GM21786 (cell line): Measurements from ENCODE around the gene ERC2.

Experiments
- ATAC-seq: cut with Tn5 transposase; IDR thresholded peaks from one replicate; pipeline ENCODE4 v1.9.1; 2021; ENCODE audit not compliant: unreplicated experiment

Gene ERC2

DNA sequence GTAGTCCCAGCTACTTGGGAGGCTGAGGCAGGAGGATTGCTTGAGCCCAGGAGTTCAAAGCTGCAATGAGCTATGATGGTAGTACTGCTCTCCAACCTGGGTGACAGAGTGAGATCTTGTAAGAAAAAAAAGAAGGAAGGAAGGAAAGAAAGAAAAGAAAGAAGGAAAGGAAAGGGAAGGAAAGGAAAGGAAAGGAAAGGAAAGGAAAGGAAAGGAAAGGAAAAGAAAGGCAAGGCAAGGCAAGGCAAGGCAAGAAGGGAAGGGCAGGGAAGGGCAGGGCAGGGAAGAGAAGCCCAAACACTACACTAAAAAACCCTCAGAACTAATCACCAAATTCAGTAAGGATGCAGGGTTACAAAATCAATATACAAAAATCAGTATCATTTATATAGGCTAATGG, 341.6 kb downstream of the ERC2 start:
- ATAC-seq = no peak

DNA sequence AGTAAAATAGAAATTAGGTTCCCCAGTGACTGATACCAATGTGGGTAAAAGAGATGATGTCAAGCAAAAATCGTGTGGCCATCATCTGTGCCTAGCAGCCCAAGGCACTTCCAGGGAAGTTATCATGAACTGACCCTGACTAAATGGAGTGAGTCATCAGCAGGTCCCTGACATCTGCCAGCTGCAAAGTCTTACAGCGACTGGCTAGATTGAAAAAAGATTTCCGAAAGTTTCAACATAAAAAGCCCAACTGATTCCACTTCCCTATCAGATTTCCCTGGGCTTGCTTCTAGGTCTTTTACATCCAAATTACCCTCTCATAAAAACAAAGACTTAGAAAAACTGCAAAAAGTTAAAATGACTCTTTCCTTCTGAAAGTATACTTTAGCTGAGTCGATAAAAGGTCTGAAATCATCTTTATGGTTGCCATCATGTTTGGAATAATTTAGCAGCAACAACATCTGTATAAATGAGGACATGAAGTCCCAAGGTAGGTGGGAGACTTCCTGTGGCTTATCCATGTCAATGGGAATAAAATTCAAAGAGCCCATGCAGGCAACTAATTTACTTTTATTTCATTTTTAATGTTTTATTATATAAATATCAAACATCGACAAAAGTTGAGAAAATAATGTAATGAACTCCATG, 342.8 kb downstream of the ERC2 start:
- no peak for ATAC-seq

DNA sequence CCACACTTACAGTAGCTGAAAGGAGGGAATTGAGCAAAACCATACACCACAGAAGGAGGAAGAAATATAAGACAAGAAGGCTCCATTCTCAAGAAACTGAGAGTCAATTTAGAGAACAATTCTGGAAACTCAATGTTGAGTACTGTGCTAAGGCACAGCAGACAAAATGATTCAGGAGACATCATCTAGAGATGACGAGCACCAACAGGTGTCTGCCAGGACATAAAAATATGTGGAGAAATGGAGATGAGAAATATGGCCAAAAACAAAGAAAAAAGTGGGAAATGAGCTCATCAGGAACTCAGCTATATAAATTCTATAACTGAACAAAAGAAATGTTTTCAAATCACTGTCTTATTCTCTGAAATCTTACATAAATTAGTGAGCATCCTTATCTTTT, 343.7 kb downstream of the ERC2 start:
- no peak for ATAC-seq

DNA sequence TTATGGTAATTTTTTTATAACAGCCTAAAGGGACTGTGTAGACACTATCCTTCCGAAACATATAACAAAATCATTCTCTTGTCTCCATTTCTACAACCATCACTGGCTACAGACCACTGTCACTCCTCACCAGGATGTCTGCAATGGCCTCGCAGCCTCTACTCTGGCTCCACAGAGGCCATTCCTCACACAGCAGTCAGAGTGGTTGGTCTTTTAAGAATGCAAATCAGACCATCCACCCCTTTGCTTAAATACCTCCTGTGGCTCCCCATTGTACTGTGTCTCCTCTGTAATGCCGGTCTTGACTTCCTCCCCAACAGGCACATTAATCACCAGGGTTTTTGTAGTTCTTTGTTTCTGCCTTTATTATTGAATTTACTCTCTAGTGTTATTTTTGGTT, 344.8 kb downstream of the ERC2 start:
- no peak for ATAC-seq

DNA sequence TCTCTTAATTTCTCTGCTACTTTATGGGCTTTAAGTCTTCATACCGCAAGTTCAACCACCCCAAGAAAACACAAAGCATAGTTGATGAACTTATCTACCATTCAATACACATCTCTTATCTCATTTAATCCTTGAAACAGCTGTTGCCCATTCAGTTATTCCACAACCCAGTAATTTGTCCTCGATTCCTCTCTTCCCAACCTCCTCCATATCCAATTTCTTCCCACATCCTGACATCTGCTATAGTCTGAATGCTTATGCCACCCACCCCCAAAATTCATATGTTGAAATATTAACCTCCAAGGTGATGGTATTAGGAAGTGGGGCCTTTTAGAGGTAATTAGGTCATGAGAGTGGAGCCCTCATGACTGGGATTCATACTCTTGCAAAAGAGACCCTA, 345.4 kb downstream of the ERC2 start:
- no peak for ATAC-seq

DNA sequence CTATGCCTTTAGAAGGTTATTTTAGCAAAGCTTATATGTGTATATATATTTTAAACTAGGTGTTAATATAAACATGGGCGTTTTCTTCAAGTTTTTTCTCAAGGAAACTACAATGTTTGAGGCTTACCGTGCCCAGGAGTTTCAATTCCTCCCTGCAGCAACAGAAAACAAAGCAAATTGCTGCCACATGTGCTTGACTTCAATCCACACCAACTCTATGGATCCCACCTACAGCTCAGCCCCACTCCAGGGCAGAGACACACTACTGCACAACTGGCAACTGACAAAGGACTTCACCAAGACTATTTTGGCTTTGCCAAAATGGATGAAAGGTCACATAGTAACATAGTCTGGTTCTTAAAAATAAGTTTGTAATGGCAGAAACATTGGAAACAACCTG, 346.6 kb downstream of the ERC2 start:
- no peak for ATAC-seq

DNA sequence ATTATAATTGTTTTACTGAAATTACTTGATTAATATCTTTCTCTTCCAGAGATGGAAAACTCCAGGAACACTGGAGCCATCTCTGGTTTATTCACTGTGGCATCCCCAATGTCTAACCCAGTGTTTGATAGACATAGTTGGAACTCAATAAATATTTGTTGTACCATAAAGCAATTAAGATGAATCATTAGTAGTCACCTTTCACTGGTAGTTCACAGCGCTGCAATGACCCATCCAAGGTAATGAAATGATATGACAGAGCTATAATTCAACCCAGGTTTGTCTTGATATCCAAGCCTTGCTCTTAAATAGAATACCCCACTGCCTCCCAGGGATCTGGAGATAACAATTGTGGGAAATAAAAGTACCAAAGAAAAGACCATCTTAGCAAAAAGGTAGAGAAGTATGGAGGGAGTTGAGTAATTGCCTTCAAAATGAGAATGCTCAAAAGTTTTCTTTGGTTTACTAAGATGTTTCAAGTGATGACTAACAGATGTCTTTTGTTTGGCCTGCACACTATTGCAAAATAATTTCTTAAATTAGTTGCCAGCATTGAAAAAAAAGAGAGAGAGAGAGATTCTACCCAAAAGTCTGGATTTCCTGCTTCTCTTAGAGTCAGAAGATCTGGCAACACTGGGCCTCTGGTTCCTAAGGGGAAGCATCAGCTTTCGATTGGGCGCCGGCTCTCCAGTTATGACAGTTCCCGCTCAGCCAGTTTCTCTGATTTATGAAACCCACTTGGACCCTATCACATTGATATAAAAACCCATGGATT, 348.5 kb downstream of the ERC2 start:
- no peak for ATAC-seq

DNA sequence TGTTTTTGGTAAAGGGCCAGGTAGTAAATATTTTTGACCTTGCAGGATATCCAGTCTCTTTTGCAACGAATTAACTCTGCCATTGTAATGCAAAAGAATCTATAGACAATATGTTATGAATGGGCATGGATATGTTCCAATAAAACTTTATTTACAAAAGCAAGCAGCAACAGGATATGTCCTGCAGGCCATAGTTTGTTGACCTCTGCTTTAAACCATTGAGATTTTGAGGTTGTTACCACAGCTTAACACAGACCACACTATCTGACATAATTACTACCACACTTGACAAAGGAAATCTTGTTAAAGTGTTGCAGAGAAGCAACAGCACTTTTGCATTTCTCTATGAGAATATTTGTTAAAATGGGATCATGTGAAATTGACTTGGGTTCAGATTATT, 349.3 kb downstream of the ERC2 start:
- ATAC-seq = no peak

DNA sequence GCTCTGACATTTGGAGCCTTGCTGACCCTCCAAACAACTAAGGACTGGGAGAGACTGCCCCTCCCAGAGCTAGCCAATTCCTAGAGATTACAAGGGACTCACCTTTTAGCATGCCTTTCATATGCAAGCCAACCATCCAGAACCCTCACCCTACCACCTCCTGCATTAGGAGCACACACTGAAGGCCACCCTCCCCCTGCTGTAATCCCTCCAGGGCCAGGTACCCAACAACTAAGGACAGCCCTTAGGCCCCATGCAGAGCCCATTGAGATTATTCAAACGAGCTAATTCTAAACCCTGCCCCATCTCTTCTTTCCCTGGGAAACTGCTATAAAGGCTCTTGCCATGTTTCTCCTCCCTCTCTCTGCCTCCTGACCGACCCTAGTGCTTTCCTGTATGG, 352.6 kb downstream of the ERC2 start:
- ATAC-seq = no peak

DNA sequence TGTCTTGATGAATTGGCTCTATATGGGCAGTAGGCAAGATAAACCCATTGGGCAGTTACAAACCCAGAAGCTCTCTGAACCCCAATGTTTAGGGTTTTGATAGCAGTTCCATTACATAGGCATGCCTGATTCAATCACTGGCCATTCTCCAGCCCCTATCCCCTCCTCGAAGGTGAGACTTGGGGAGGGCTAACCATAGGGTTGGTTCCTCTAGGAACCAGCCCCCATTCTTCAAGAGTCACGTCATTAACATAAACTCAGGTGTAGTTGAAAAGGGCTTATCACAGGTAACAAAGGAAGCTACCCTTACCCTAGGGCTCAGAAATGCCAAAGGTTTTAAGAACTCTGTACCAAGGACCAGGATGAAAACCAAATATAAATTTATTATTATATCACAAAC, 353.1 kb downstream of the ERC2 start:
- ATAC-seq = no peak

DNA sequence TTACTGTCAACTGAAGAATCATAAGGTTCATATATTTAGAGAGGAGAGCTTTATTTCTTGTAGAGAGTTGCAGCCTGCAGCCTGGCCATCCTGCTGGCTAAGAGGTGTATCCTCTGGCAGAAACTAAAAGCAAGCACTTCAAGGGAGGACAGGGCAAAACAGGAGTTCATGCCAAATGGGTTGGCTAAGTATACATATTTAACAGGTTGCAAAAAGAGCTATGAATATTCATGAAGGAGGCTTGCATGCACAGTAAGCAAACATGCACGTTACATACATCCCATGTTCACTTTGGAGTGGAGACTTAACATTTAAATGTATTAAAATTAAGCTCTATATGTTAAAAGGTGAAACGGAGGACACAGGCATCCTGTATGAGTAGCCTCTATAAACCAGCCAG, 354.4 kb downstream of the ERC2 start:
- no peak for ATAC-seq

DNA sequence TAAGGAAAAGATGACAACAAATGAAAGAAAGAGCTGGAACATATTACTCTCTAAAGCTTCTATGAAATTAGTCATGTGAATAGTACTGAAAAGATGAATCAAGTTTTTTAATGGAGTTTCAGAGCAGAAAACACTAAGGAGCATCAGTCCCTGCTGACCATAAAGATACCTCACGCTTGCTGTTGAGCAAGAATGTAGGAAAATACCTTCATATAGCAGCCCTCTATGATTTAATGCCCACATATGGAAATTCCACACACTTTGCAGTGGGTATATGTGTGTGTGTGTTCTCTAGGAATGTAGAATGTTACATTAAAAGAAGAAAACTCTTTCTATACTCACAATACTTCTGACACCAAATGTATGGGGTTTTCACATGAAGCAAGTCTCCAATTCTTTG, 355.0 kb downstream of the ERC2 start:
- ATAC-seq = no peak

DNA sequence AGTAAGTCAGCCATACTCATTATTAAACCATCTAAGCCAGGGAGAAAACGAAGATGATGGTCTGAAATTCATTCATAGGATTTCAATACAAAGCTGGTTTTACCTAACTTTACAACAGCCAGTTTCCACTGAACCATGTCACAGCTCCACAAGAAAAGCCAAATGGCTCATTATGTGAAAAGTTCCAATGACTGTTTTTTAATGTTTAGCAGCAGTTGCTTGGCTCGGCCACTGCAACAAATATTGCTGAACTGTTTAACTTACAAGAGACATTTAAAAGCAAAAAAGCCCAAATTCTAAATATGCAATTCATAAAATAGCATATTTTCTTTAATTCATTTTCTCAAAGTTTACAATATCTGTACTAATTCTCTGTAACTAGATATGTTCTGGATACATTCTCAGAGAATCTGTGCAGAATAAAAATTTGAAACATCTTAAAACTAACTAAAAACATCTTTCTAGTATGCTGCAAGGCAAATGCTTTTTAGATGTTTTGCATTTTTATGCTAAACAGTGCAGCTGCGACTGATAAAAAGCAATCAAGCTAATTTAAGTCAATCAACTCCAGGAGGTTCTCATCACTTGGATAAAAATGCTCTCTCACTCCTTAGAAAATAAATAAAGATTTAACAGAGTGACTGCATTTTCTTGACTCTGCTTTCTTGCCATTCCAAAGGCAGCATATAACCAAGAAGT, 356.5 kb downstream of the ERC2 start:
- ATAC-seq = no peak

DNA sequence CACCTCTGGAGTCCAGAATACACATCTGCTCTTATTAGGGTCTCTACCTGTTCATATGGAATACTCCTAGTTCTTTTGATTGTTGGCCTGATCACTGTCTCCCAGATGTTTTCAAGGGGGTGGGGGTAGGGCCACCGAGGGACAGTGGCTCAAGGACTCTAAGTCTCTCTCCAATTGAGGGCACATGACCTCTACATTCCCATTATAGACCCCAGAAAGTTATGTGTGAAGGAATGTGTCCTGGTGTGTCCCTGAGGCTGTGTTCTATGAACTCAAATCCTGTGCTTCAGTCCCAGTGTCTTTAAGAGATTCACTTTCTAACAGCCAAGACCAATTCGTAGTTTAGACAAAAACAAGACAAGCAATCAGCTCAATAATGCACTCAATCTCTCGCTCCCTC, 357.4 kb downstream of the ERC2 start:
- ATAC-seq = no peak

DNA sequence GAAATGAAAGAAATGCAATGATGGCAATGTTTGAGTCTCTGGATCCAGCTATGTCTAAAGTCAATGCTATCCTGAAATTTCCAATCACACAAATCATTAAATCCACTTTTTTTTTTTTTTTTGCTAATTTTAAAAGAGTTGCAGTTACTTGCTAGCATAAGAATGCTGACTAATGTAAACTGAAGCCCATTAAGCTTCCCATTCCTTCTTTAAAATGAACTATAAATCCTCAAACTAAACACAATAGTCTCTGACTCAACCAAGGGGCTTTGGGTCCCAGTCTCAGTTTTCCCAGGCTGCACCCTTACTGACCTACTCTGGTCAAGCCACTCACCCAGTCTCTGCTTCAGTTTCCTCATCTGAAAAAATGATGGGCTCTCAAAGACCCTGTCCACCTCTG, 361.1 kb downstream of the ERC2 start:
- no peak for ATAC-seq

DNA sequence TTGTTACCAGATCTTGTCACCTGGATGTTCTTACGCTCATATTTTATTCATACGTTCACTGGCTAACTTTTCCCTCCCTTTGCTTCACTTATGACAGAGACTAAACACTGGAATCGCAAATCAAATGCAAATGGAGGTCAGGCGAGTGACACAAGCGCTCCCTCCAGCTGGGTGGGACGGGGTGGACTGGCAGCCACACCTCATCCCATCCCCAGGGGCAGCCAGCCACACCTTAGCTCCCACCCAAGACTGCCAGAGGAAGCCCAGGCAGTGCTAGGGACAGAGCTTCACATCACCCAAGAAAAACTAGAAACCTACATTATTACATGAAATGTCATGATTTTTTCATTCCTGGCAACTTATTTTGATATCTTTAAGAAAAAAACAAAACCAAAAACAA, 366.2 kb downstream of the ERC2 start:
- no peak for ATAC-seq

DNA sequence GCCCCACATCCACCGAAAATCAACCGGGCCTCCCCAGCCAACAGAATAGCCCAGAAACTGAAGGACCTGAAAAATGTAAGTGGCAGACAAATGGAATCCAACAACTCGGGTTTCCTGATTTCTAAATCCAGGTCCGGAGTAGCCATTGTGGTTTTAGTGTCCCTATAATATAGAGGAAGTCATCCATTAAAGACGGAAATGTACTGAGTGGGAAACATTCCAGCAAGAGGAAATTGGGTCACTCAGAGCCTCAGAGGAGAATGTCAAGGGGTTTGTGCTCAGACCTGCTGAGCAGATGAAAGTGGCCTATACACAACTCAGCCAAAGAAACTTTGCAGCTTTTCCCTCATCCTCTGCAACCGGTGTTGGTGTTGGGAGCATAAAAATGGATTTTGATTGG, 366.7 kb downstream of the ERC2 start:
- no peak for ATAC-seq

DNA sequence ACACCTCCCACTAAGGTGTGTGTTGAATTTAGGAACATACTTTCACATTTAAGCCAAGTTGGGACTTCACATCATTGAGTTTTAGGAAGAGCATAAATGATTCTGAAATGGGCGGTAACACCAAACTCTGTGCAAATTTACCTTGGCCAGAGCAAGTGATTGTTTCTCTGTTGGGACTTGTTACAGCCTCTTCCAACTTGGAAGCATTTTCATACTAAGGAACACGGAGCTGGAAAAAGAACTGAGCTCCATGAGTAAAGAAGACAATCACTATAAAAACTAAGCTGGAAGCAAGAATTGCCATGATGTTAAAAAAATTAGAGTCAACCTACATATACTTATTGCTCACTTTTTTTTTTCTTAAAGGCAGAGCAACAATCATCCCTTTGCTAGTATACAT, 371.3 kb downstream of the ERC2 start:
- ATAC-seq = no peak

DNA sequence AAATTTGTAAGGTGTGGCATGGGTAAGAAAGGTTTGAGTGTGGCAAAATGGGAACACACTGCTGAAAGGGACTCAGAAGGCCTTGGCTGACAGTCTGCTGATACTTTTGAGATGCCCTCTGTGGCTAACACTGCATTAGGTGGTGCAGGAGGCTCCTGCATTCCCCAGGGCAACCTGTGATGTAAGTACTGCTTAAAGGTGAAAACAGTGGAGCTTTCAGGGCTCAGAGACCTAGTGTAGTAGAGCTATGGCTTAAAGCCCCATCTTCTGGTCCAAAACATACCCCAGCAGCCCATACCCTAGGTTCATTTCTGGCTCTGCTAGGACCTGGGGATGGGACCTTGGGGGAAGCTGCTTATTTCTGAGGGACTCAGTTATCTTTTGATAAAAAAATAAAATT, 374.1 kb downstream of the ERC2 start:
- ATAC-seq = no peak

DNA sequence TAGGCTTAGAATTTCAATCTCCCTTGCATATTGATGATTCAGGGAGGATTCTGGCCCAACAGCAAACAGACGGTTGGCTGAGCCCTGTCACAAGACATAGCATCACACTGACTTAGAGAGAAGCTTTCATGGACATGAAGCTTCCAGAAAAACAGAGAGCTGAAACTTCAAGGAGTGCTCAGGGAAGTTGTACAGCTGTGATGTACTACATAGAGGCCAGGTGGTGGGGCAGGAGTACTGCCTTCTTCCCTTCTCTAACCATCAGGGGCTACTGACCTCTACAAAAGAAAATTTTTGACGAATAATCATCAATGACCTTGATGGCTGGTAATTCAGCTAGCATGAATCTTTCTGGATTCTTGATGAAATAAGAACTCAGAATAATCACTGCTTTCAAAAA, 378.5 kb downstream of the ERC2 start:
- ATAC-seq = no peak

DNA sequence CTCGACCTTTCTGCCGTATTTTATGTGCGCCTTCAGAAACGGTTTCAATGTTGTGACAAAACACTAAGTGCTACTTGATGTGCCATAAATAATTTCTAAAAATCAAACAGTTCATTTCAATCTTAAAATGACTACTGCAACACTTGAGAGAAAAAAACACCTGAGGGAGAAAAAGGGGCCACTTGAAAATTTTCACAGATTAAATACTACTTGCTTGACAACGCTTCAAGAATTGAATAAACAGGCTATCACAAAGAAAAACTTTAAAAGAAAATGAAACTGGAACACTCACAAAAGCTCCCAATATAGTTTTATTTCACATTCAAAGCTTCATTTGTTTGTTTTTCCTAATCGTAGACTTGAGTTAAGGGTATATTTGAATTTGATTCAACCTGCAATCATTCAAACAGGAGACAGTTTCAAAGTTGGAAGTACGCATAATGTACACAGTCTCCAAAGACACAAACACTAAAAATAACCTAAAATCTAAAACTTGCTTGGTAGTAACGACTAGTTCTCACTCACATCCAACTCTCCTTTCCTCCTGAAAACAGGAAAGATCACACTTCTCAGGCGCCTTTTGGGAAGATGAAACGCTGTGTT, 380.7 kb downstream of the ERC2 start:
- ATAC-seq = no peak

DNA sequence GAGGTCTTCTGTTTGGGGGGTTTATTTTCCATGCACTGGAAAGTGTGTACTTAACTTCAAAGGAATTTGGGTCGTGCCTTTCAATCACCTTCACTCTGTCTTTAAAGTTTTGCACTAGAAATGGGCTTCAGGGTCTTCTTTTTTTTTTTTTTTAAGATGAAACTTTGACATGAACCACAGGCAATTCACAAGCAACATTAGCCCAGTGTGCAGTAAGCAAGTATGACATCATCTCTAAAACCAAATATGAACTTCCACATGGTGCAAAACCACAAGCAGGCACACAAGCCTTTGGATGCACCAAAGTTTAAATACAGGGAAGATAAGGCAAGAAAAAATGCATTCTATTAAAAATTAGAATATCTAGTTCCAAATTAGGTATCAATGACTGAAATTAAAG, 381.9 kb downstream of the ERC2 start:
- no peak for ATAC-seq
